GM12864 (cell line): Measurements from ENCODE around the gene SLC66A1.

ENCODE experiments used
- DNase-seq: peaks from one replicate; pipeline ENCODE4 v3.0.0-alpha.2; 2011; ENCODE audit warnings: low read depth
- H3K4me3 ChIP-seq: 2 replicates; pipeline ENCODE4 v1.5.1; 2011; ENCODE audit warnings: mild to moderate bottlenecking, low read depth, low read length, control low read depth
- CTCF ChIP-seq: IDR thresholded peaks from 2 replicates; pipeline ENCODE4 v1.5.1; 2011; ENCODE audit warnings: low read depth, mild to moderate bottlenecking, moderate library complexity, low read length, control low read depth, inconsistent platforms; ENCODE audit errors: missing control alignments

SLC66A1 gene

DNA sequence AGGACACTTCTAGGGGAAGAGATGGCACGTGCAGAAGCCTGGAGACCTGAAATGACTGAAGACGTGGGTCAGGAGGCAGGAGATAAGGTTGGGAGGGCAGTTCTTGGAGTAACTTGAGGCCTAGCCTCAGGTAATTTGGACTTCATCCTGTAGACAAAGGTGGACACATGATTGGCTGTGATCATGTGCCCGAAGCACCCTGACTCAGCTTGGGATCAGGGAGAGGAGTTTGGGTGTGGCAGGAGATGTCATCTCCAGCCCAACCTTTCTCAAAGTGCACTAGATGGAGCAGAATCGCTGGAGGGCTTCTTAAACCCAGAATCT lies 1.5 kb downstream of the SLC66A1 start:
- TF ChIP-seq CTCF: no peak
- DNase-seq: no peak
- H3K4me3 ChIP-seq: peak overlapping the region; percentile 76

DNA sequence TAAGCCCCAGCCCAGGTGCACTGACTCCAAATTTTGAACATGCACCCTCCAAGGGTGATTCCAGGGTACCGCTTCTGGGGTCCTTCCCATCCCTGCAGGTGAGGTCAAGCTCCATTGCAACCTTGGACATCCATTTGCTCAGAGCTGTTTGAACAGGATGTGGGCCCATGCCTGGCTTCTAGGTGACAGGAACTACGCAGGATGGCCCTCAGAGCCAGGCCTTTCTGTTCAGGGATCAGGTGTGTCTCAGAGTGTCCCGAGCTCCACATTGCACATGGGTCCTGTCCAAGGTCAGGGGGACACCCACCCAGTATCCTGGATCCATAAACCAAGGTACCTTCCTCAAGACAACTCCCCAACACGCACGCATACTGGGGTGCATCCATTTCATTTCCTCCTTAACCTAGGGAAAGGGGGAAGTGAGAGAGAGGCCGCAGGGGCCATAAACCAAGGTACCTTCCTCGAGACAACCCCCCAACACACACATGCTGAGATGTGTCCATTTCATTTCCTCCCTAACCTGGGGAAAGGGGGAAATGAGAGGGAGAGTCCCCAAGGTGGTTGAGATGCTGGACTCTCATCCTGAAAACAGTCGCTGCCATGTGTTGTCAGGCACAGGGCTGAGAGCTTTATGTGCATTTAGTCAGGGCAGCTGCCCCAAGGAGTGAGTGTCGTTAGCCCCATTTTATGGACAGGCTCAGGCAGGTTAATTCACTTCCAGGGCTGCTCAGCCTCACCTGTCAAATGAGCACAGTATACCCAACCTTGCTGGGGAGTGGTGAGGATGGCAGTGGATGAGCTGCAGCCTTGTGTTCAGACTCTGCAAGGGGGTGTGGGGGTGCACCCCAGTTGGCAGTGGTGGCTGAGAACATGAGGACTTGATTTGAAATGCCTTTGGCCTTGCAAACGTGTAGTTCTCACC lies 2.1 kb downstream of the SLC66A1 start:
- no peak for TF ChIP-seq CTCF
- DNase-seq: no peak
- no peak overlapping the region for H3K4me3 ChIP-seq

GRCh38 chr1:19315378-19316198 lies 3.5 kb downstream of the SLC66A1 start:
- no peak overlapping the region; the same call in none of the 2 replicates for H3K4me3 ChIP-seq
- TF ChIP-seq CTCF: no peak
- peak; percentile 39 for DNase-seq

DNA sequence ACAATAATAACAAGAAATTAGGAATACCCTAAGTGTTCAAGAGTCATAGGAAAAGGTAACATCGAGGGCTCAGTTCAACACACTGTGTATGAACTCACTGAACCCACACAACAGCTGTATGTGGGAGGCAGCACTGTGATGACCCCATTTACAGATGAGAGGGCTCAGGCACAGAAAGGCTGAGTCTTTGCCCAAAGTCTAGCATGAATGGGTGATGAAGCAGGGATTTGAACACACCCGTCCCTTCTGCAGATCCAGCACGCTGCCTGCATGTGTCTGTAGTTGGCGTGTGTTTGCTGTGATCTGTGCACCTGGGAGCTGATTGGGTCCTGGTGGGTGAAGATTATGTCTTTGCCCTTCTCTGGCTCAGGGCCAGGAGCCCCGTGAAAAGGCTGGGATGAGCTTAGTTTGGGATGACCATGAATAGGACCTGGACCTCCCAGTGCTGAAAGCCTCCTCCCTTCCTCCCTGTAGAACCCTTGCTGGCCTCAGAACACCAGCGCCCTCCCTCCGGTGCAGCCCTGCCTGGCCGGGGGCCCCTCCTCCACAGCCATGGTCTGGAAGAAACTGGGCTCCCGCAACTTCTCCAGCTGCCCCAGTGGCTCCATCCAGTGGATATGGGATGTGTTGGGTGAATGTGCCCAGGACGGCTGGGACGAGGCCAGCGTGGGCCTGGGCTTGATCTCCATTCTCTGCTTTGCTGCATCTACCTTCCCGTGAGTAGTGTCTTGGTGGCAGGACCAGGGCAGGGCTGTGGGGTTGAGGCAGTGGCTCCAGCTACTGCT lies 5.2 kb downstream of the SLC66A1 start:
- H3K4me3 ChIP-seq: no peak overlapping the region
- DNase-seq: no peak
- TF ChIP-seq CTCF: no peak

GRCh38 chr1:19319196-19319595 lies 7.1 kb downstream of the SLC66A1 start:
- DNase-seq: no peak
- TF ChIP-seq CTCF: no peak
- H3K4me3 ChIP-seq: no peak overlapping the region

DNA sequence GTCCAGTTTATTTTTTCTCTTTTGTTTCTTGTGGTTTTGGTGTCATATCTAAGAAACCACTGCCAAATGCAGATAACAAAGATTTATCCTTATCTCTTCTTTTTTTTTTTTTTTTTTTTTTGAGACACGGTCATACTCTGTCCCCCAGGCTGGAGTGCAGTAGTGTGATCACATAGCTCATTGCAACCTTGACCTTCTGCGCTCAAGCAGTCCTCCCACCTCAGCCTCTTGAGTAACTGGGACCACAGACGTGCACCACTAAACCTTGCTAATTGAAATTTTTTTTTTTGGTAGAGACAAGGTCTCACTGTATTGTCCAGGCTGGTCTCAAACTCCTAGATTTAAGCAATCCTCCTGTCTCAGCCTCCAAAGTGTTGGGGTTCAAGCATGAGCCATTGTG lies 8.9 kb downstream of the SLC66A1 start:
- no peak overlapping the region for H3K4me3 ChIP-seq
- TF ChIP-seq CTCF: no peak
- no peak for DNase-seq
